Measurements from ENCODE around the gene LRPAP1. TPM values are rescaled to one million over a fixed set of nuclear protein-coding genes. Genes with fewer than 3 reads are reported as not detected.

LRPAP1 gene
- total RNA-seq, 1 experiment from 2014 or later: 109 TPM

DNA sequence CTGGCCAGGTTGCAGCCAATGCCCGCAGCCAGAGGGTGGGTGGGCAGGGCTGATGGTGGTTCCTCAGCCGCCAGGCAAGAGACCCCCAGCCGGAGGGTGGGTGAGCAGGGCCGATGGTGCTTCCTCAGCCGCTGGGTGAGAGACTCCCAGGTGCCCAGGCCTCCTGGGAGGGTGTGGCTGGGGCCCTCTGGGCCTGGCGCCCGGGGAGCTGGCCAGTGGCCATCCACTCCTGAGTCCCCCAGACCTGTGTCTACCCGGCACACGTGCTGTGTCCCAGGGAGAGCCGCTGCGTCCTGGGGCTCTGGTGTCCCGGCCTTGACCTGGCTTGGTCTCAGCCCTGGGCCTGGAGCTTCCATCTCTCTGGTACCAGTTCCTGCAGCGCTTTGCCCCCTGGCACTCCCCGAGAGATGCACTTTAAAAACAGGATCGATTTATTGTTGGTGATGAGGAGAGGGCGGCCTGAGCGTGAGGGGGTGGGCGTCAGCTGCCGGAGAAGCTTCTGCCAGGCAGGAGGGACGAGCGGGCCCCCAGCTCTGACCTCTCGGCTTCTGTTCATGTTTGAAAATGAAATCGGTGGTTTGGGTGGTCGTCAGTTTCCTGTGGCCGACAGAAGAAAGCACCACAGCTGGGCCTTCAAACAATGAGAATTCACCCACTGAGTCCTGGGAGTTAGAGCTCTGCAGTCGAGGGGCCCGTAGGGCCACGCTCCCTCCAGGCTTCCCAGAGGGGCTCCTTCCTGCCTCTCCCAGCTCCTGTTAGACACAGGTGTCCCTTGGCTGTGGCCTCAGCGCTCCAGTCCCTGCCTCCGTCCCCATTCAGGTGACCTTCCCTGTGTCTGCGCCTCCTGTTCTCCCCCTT is 62.6 kb downstream of the LRPAP1 start:
- Histone ChIP-seq H3K9ac (ENCODE audit: low read length) (no peak overlapping the region), H3K9me2 (ENCODE audit: insufficient read depth) (no peaks in the 10 kb centered on the region), H4K20me1 (ENCODE audit: insufficient read depth) (no peaks in the 10 kb centered on the region), H3K27me3 (ENCODE audit: insufficient read depth, low read length) (no peaks in the 10 kb centered on the region), H3K79me2 (ENCODE audit: insufficient read depth, low read length) (no peaks in the 10 kb centered on the region), H3K36me3 (ENCODE audit: control insufficient read depth in 1 of 2, insufficient read depth in 2 of 2, low read length in 2 of 2) (no peaks in the 10 kb centered on the region), H3K27ac (ENCODE audit: low read depth, low read length) (no peak overlapping the region), H3K4me1 (ENCODE audit: control insufficient read depth in 1 of 2, insufficient read depth in 2 of 2, low read length in 2 of 2) (no peaks in the 10 kb centered on the region), H3K9me3 (ENCODE audit: control insufficient read depth in 1 of 2, insufficient read depth in 1 of 2, low read depth in 1 of 2, low read length in 2 of 2) (peaks cover 0 to 5% of the 10 kb centered on the region in 2 experiments; a peak in 1 of 4 replicates), H2AFZ (ENCODE audit: low read depth, low read length, poor library complexity, severe bottlenecking) (no peak overlapping the region), H3K4me2 (ENCODE audit: low read length) (no peak overlapping the region), H3K4me3 (replicated peaks in 1 of 2; ENCODE audit: low read depth in 1 of 2, low read length in 2 of 2) (no peak overlapping the region)
- intact Hi-C loops (cut with micrococcal nuclease): no loop called here
- ATAC-seq: no peak
- TF ChIP-seq JUND (IDR thresholded peaks at IDR 0.05) (no peak), ZNF274 (IDR thresholded peaks at IDR 0.05; ENCODE audit: low read depth, low read length) (no peak), CBX3 (IDR thresholded peaks at IDR 0.05; ENCODE audit: low read depth) (no peak), FOSL1 (IDR thresholded peaks at IDR 0.05; ENCODE audit: low read depth) (no peak), YY1 (IDR thresholded peaks at IDR 0.05; ENCODE audit: extremely low read depth, insufficient replicate concordance, low read depth, low read length) (no peak), ELF1 (IDR thresholded peaks at IDR 0.05; ENCODE audit: borderline replicate concordance, low read depth) (no peak), POLR2AphosphoS5 (IDR thresholded peaks at IDR 0.05; ENCODE audit: low read depth, low read length) (no peak), POLR2A (IDR thresholded peaks at IDR 0.05; ENCODE audit: borderline replicate concordance, extremely low read depth, insufficient read depth, insufficient read length) (no peak), RAD21 (IDR thresholded peaks at IDR 0.05; ENCODE audit: low read depth) (no peak), EGR1 (IDR thresholded peaks at IDR 0.05; ENCODE audit: low read depth) (no peak), TCF7L2 (IDR thresholded peaks at IDR 0.05; ENCODE audit: borderline replicate concordance, extremely low read depth, insufficient read depth, insufficient read length) (no peak), EZH2phosphoT487 (IDR thresholded peaks at IDR 0.05; ENCODE audit: borderline replicate concordance) (no peak)
- TF ChIP-seq, protein P1, sequence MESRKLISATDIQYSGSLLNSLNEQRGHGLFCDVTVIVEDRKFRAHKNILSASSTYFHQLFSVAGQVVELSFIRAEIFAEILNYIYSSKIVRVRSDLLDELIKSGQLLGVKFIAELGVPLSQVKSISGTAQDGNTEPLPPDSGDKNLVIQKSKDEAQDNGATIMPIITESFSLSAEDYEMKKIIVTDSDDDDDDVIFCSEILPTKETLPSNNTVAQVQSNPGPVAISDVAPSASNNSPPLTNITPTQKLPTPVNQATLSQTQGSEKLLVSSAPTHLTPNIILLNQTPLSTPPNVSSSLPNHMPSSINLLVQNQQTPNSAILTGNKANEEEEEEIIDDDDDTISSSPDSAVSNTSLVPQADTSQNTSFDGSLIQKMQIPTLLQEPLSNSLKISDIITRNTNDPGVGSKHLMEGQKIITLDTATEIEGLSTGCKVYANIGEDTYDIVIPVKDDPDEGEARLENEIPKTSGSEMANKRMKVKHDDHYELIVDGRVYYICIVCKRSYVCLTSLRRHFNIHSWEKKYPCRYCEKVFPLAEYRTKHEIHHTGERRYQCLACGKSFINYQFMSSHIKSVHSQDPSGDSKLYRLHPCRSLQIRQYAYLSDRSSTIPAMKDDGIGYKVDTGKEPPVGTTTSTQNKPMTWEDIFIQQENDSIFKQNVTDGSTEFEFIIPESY (IDR thresholded peaks at IDR 0.05; ENCODE audit: extremely low read depth, insufficient replicate concordance, low read length): no peak
- TF ChIP-seq, protein P2, sequence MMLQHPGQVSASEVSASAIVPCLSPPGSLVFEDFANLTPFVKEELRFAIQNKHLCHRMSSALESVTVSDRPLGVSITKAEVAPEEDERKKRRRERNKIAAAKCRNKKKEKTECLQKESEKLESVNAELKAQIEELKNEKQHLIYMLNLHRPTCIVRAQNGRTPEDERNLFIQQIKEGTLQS (IDR thresholded peaks at IDR 0.05): no peak
- TF ChIP-seq, protein P3, sequence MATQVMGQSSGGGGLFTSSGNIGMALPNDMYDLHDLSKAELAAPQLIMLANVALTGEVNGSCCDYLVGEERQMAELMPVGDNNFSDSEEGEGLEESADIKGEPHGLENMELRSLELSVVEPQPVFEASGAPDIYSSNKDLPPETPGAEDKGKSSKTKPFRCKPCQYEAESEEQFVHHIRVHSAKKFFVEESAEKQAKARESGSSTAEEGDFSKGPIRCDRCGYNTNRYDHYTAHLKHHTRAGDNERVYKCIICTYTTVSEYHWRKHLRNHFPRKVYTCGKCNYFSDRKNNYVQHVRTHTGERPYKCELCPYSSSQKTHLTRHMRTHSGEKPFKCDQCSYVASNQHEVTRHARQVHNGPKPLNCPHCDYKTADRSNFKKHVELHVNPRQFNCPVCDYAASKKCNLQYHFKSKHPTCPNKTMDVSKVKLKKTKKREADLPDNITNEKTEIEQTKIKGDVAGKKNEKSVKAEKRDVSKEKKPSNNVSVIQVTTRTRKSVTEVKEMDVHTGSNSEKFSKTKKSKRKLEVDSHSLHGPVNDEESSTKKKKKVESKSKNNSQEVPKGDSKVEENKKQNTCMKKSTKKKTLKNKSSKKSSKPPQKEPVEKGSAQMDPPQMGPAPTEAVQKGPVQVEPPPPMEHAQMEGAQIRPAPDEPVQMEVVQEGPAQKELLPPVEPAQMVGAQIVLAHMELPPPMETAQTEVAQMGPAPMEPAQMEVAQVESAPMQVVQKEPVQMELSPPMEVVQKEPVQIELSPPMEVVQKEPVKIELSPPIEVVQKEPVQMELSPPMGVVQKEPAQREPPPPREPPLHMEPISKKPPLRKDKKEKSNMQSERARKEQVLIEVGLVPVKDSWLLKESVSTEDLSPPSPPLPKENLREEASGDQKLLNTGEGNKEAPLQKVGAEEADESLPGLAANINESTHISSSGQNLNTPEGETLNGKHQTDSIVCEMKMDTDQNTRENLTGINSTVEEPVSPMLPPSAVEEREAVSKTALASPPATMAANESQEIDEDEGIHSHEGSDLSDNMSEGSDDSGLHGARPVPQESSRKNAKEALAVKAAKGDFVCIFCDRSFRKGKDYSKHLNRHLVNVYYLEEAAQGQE (IDR thresholded peaks at IDR 0.05; ENCODE audit: low read depth): no peak
- TF ChIP-seq, protein P4, sequence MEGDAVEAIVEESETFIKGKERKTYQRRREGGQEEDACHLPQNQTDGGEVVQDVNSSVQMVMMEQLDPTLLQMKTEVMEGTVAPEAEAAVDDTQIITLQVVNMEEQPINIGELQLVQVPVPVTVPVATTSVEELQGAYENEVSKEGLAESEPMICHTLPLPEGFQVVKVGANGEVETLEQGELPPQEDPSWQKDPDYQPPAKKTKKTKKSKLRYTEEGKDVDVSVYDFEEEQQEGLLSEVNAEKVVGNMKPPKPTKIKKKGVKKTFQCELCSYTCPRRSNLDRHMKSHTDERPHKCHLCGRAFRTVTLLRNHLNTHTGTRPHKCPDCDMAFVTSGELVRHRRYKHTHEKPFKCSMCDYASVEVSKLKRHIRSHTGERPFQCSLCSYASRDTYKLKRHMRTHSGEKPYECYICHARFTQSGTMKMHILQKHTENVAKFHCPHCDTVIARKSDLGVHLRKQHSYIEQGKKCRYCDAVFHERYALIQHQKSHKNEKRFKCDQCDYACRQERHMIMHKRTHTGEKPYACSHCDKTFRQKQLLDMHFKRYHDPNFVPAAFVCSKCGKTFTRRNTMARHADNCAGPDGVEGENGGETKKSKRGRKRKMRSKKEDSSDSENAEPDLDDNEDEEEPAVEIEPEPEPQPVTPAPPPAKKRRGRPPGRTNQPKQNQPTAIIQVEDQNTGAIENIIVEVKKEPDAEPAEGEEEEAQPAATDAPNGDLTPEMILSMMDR (IDR thresholded peaks at IDR 0.05 in 2 of 3, conservative IDR thresholded peaks at IDR 0.05 in 1 of 3; ENCODE audit: borderline replicate concordance in 1 of 3, insufficient read depth in 1 of 3, low read depth in 2 of 3, low read length in 2 of 3): no peak
- TF ChIP-seq, protein P5, sequence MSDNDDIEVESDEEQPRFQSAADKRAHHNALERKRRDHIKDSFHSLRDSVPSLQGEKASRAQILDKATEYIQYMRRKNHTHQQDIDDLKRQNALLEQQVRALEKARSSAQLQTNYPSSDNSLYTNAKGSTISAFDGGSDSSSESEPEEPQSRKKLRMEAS (IDR thresholded peaks at IDR 0.05): no peak
- BruUV-seq (replicated peaks): no TSS peak
- CTCF ChIA-PET: no interaction called here
- DNase-seq (ENCODE audit: low read depth, low spot score): no peak
- POLR2A ChIA-PET: no interaction called here
- RAD21 ChIA-PET (ENCODE audit: low non-redundant PET in 1 of 2, low total read pairs in 2 of 2, uncharacterized antibody in 2 of 2, unreplicated experiment in 2 of 2): no interaction called here

All from HCT116 (cell line).